HepG2 (cell line): ENCODE data around the gene ZDHHC7. TPM values are rescaled to one million over a fixed set of nuclear protein-coding genes. Genes with fewer than 3 reads are reported as not detected.

ENCODE experiments used
- ATAC-seq: fragments of 200-7000 bp; cut with Tn5 transposase; 3 replicates; pipeline ENCODE4 v1.9.1; 2020; ENCODE audit warnings: mild to moderate bottlenecking, moderate library complexity
- BruUV-seq: library from RNA; stranded (reverse); fragments of 400-500 nt; replicated peaks from 2 replicates; lab custom pipeline; 2021; lab: Mats Ljungman, UMichigan
- CTCF ChIA-PET: fragments of 300-600 bp; formaldehyde crosslinking; extraction: SDS; loops from one replicate; lab custom pipeline; 2021; ENCODE audit warnings: low total read pairs, inconsistent platforms, low intra/inter-chr PET ratio; lab: Yijun Ruan, JAX
- POLR2A ChIA-PET: fragments of 350-600 bp; sonication (Branson Sonifier 250); formaldehyde crosslinking; loops from one replicate; lab custom pipeline; 2020; ENCODE audit warnings: antibody characterized with exemption, inconsistent platforms; lab: Yijun Ruan, JAX
- DNase-seq: peaks from one replicate; pipeline ENCODE4 v3.0.0-alpha.2; 2015; ENCODE audit warnings: low spot score
- FAIRE-seq: peaks from 3 replicates; lab custom pipeline; 2011; peaks lifted over from hg19 to GRCh38; lab: Jason Lieb, UNC
- H2AFZ ChIP-seq: one replicate; pipeline ENCODE4 v1.6.1; 2011; ENCODE audit warnings: low read length, inconsistent platforms
- H3K27ac ChIP-seq: fragments of 300-600 bp; 3 replicates; pipeline ENCODE4 v1.8.0; 2011; ENCODE audit warnings: mixed run types, mild to moderate bottlenecking, mixed read lengths, low read length, inconsistent platforms; ENCODE audit not compliant: insufficient read depth; ENCODE audit errors: extremely low read length
- H3K27me3 ChIP-seq, 2 experiments: fragments of 200-600 bp in 1 of 2; 2 replicates in 1 of 2; 3 replicates in 1 of 2; pipeline versions ENCODE4 v1.6.0 to v1.8.0; 2011; ENCODE audit warnings: low read length in 2 of 2, mild to moderate bottlenecking in 2 of 2, moderate library complexity in 2 of 2, inconsistent platforms in 1 of 2; ENCODE audit not compliant: insufficient read depth in 2 of 2, control insufficient read depth in 1 of 2
- H3K36me3 ChIP-seq, 2 experiments: fragments of 200-600 bp in 1 of 2; replicated peaks in 1 of 2; 2 replicates in 1 of 2; 3 replicates in 1 of 2; pipeline versions ENCODE4 v1.5.1 to v1.8.0; 2011; ENCODE audit warnings: low read length in 2 of 2, inconsistent platforms in 1 of 2; ENCODE audit not compliant: insufficient read depth in 2 of 2, control insufficient read depth in 1 of 2
- H3K4me1 ChIP-seq: 2 replicates; pipeline ENCODE4 v1.5.1; 2012; ENCODE audit warnings: low read length, inconsistent platforms; ENCODE audit not compliant: insufficient read depth
- H3K4me2 ChIP-seq: 2 replicates; pipeline ENCODE4 v1.6.0; 2011; ENCODE audit warnings: low read depth, low read length, inconsistent platforms
- H3K4me3 ChIP-seq, 3 experiments: fragments of 200-600 bp in 1 of 3; sonication (generic), shearing (Covaris generic) in 1 of 3; replicated peaks in 1 of 3; 2 replicates each; pipeline ENCODE4 v1.5.1; 2011 to 2016; ENCODE audit warnings: low read length in 3 of 3, inconsistent platforms in 2 of 3, low read depth in 2 of 3, mild to moderate bottlenecking in 2 of 3, control low read depth in 1 of 3, mixed read lengths in 1 of 3; ENCODE audit not compliant: insufficient read depth in 1 of 3
- H3K79me2 ChIP-seq: one replicate; pipeline ENCODE4 v1.6.1; 2011; ENCODE audit warnings: low read length, inconsistent platforms; ENCODE audit not compliant: insufficient read depth
- H3K9ac ChIP-seq: 2 replicates; pipeline ENCODE4 v1.6.0; 2011; ENCODE audit warnings: mild to moderate bottlenecking, low read depth, low read length, inconsistent platforms; ENCODE audit not compliant: insufficient read depth
- H3K9me3 ChIP-seq: 2 replicates; pipeline ENCODE4 v1.5.1; 2012; ENCODE audit warnings: mild to moderate bottlenecking, low read length
- H4K20me1 ChIP-seq: 2 replicates; pipeline ENCODE4 v1.6.0; 2011; ENCODE audit warnings: inconsistent platforms, mild to moderate bottlenecking, low read length, moderate library complexity; ENCODE audit not compliant: insufficient read depth
- BRD4 ChIP-seq: sonication (generic); formaldehyde crosslinking; IDR thresholded peaks from 2 replicates; pipeline ENCODE4 v1.4.0; 2020; ENCODE audit warnings: missing genetic modification reagents
- CHD4 ChIP-seq: fragments of 200-600 bp; sonication (generic); IDR thresholded peaks from 2 replicates; pipeline ENCODE4 v1.7.0; 2017; ENCODE audit warnings: mild to moderate bottlenecking, low read length, borderline replicate concordance
- ESRRA ChIP-seq: sonication (generic); formaldehyde crosslinking; IDR thresholded peaks from 2 replicates; pipeline ENCODE4 v1.5.1; 2020; ENCODE audit warnings: mild to moderate bottlenecking, low read depth, missing genetic modification reagents
- MNT ChIP-seq: fragments of 450-650 bp; IDR thresholded peaks from 2 replicates; pipeline ENCODE4 v1.6.1; 2016
- NFE2L1 ChIP-seq: sonication (generic); formaldehyde crosslinking; IDR thresholded peaks from 2 replicates; pipeline ENCODE4 v1.4.0; 2020; ENCODE audit warnings: missing genetic modification reagents, mild to moderate bottlenecking, borderline replicate concordance
- NFE2L2 ChIP-seq: fragments of 150-350 bp; IDR thresholded peaks from 2 replicates; pipeline ENCODE4 v1.6.1; 2014; ENCODE audit warnings: low read length
- ONECUT2 ChIP-seq: sonication (generic); formaldehyde crosslinking; IDR thresholded peaks from 2 replicates; pipeline ENCODE4 v1.4.0; 2020; ENCODE audit warnings: missing genetic modification reagents
- SKI ChIP-seq: fragments of 450-650 bp; IDR thresholded peaks from one replicate; pipeline ENCODE4 v1.6.1; 2018; ENCODE audit warnings: mild to moderate bottlenecking; ENCODE audit not compliant: partially characterized antibody
- SNAPC2 ChIP-seq: sonication (generic); formaldehyde crosslinking; IDR thresholded peaks from 2 replicates; pipeline ENCODE4 v1.8.1; 2022; ENCODE audit warnings: mild to moderate bottlenecking, missing genetic modification reagents
- SYNCRIP ChIP-seq: fragments of 200-400 bp; formaldehyde crosslinking; IDR thresholded peaks from 2 replicates; pipeline ENCODE4 v1.6.1; 2018; ENCODE audit warnings: mild to moderate bottlenecking, low read depth, low read length; ENCODE audit not compliant: insufficient read depth
- TBL1XR1 ChIP-seq: fragments of 150-350 bp; IDR thresholded peaks from 2 replicates; pipeline ENCODE4 v1.6.1; 2014; ENCODE audit warnings: borderline replicate concordance, low read length; ENCODE audit not compliant: partially characterized antibody
- THYN1 ChIP-seq: sonication (generic); formaldehyde crosslinking; IDR thresholded peaks from 2 replicates; pipeline ENCODE4 v1.8.1; 2023; ENCODE audit warnings: low read depth, mild to moderate bottlenecking, moderate library complexity, missing genetic modification reagents, borderline replicate concordance
- ZBTB38 ChIP-seq: sonication (generic); formaldehyde crosslinking; IDR thresholded peaks from 2 replicates; pipeline ENCODE4 v1.5.1; 2020; ENCODE audit warnings: mild to moderate bottlenecking, missing genetic modification reagents
- ZFP41 ChIP-seq: sonication (generic); formaldehyde crosslinking; IDR thresholded peaks from 2 replicates; pipeline ENCODE4 v1.4.0; 2020; ENCODE audit warnings: mild to moderate bottlenecking, missing genetic modification reagents, borderline replicate concordance
- ZNF33B ChIP-seq: sonication (generic); formaldehyde crosslinking; IDR thresholded peaks from 2 replicates; pipeline ENCODE4 v1.5.1; 2020; ENCODE audit warnings: mild to moderate bottlenecking, missing genetic modification reagents
- ZNF713 ChIP-seq: sonication (generic); formaldehyde crosslinking; IDR thresholded peaks from 2 replicates; pipeline ENCODE4 v1.4.0; 2020; ENCODE audit warnings: mild to moderate bottlenecking, missing genetic modification reagents
- WGBS: methylation state at CpG from one replicate; pipeline ENCODE4 v1.1.6; 2017; ENCODE audit warnings: low lambda C conversion rate; 5-methylcytosine and 5-hydroxymethylcytosine counted together
- in situ Hi-C: cut with HindIII; loops from 2 replicates; pipeline ENCODE4 v1.10.0; 2017; ENCODE audit warnings: low pct_unique_long_range_greater_than_20kb; ENCODE audit not compliant: extremely low pct_ligation_motif_present
- intact Hi-C: fragments of 100-400 bp; cut with micrococcal nuclease; formaldehyde crosslinking; loops from one replicate; pipeline ENCODE4 v1.10.0; 2022; ENCODE audit not compliant: unreplicated experiment
- polyA plus RNA-seq, 8 experiments: library from polyadenylated mRNA; depleted of rRNA in 3 of 8; stranded (reverse) in 7 of 8; unstranded in 1 of 8; fragments of >200 nt; fragmentation: Illumina TruSeq in 4 of 8; extraction: Trizol in 4 of 8; gene quantifications; 2 replicates each; pipeline versions ENCODE4 v1.2.1 to v1.2.3, GENCODE V29; 2011 to 2016; ENCODE audit warnings: low read depth in 4 of 8, missing spikeins in 1 of 8, mixed read lengths in 1 of 8; ENCODE audit not compliant: insufficient read depth in 1 of 8
- total RNA-seq, 5 experiments: library from RNA; depleted of rRNA; stranded (reverse); fragments of >200 nt; fragmentation: Illumina TruSeq; extraction: Trizol; gene quantifications; 2 replicates each; pipeline ENCODE4 v1.2.3, GENCODE V29; 2016; ENCODE audit warnings: low read depth in 1 of 5
- TF ChIP-seq, protein P1 (sequence below): sonication (generic); formaldehyde crosslinking; IDR thresholded peaks from 2 replicates; pipeline ENCODE4 v1.4.0; 2020; ENCODE audit warnings: mild to moderate bottlenecking, missing genetic modification reagents
- TF ChIP-seq, protein P2 (sequence below): sonication (generic); formaldehyde crosslinking; IDR thresholded peaks from 2 replicates; pipeline ENCODE4 v1.4.0; 2020; ENCODE audit warnings: mild to moderate bottlenecking, missing genetic modification reagents

Gene ZDHHC7
- total and polyA plus RNA-seq, 2 of the 13 experiments (the other 11 are each of a cell fraction or from before 2014, with no cell fraction given) = 46.8 to 67.6 TPM

GRCh38 chr16:85003076-85003475 is 8.3 kb downstream of the ZDHHC7 start (continued):
- TF ChIP-seq ZNF33B (CRISPR knock-in tag) (no peak), TBL1XR1 (no peak)

GRCh38 chr16:85002608-85003007 is 8.7 kb downstream of the ZDHHC7 start:
- H3K4me1 ChIP-seq = peaks cover 96% of the 10 kb centered on the region
- intact Hi-C loops = no loop called here
- H3K9me3 ChIP-seq = no peaks in the 10 kb centered on the region
- in situ Hi-C loops = no loop called here
- no peak overlapping the region for H2AFZ ChIP-seq
- 96% methylated on average over 12 of the region's 12 CpGs for WGBS
- H3K27me3 ChIP-seq = no peaks in the 10 kb centered on the region
- peak overlapping the region in 1 of 3 experiments; percentile 59; a peak in 1 of 6 replicates for H3K4me3 ChIP-seq
- FAIRE-seq = no peak
- ChIA-PET POLR2A (interaction anchor here (4.9 kb wide), 1 partner anchor 9 kb away, joined by 42 read pairs; the partner anchor contains the start of gene ZDHHC7), CTCF (no interaction called here)
- BruUV-seq = no TSS peak
- H3K79me2 ChIP-seq = peaks cover 82% of the 10 kb centered on the region
- no peak for ATAC-seq
- peaks cover 21% of the 10 kb centered on the region; the same call in 1 of the 2 replicates for H4K20me1 ChIP-seq
- DNase-seq = no peak
- peaks cover 6 to 7% of the 10 kb centered on the region in 2 experiments; a peak in 2 of 5 replicates for H3K36me3 ChIP-seq
- peak overlapping the region; percentile 81 for H3K27ac ChIP-seq
- H3K9ac ChIP-seq = no peak overlapping the region
- H3K4me2 ChIP-seq = peak overlapping the region; percentile 73
- no peak for TF ChIP-seq ZFP41 (CRISPR knock-in tag)
- no peak for TF ChIP-seq ONECUT2 (CRISPR knock-in tag)
- no peak for TF ChIP-seq NFE2L2
- no peak for TF ChIP-seq THYN1 (CRISPR knock-in tag)
- no peak for TF ChIP-seq SNAPC2 (CRISPR knock-in tag)
- no peak for TF ChIP-seq SYNCRIP
- TF ChIP-seq SKI = no peak
- TF ChIP-seq ESRRA = no peak
- no peak for TF ChIP-seq ZNF713 (CRISPR knock-in tag)
- TF ChIP-seq NFE2L1 (CRISPR knock-in tag) = no peak
- TF ChIP-seq, protein P1, sequence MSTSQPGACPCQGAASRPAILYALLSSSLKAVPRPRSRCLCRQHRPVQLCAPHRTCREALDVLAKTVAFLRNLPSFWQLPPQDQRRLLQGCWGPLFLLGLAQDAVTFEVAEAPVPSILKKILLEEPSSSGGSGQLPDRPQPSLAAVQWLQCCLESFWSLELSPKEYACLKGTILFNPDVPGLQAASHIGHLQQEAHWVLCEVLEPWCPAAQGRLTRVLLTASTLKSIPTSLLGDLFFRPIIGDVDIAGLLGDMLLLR (CRISPR knock-in tag) = no peak
- peak; percentile 45; the same call in 1 of the 2 replicates for TF ChIP-seq ZBTB38 (CRISPR knock-in tag)
- no peak for TF ChIP-seq BRD4 (CRISPR knock-in tag)
- TF ChIP-seq, protein P2, sequence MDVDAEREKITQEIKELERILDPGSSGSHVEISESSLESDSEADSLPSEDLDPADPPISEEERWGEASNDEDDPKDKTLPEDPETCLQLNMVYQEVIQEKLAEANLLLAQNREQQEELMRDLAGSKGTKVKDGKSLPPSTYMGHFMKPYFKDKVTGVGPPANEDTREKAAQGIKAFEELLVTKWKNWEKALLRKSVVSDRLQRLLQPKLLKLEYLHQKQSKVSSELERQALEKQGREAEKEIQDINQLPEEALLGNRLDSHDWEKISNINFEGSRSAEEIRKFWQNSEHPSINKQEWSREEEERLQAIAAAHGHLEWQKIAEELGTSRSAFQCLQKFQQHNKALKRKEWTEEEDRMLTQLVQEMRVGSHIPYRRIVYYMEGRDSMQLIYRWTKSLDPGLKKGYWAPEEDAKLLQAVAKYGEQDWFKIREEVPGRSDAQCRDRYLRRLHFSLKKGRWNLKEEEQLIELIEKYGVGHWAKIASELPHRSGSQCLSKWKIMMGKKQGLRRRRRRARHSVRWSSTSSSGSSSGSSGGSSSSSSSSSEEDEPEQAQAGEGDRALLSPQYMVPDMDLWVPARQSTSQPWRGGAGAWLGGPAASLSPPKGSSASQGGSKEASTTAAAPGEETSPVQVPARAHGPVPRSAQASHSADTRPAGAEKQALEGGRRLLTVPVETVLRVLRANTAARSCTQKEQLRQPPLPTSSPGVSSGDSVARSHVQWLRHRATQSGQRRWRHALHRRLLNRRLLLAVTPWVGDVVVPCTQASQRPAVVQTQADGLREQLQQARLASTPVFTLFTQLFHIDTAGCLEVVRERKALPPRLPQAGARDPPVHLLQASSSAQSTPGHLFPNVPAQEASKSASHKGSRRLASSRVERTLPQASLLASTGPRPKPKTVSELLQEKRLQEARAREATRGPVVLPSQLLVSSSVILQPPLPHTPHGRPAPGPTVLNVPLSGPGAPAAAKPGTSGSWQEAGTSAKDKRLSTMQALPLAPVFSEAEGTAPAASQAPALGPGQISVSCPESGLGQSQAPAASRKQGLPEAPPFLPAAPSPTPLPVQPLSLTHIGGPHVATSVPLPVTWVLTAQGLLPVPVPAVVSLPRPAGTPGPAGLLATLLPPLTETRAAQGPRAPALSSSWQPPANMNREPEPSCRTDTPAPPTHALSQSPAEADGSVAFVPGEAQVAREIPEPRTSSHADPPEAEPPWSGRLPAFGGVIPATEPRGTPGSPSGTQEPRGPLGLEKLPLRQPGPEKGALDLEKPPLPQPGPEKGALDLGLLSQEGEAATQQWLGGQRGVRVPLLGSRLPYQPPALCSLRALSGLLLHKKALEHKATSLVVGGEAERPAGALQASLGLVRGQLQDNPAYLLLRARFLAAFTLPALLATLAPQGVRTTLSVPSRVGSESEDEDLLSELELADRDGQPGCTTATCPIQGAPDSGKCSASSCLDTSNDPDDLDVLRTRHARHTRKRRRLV (CRISPR knock-in tag) = no peak
- no peak for TF ChIP-seq MNT
- no peak for TF ChIP-seq CHD4
